Stomach smooth muscle (tissue), 2 donors: ENCODE results near the gene NEK11.

ENCODE experiments used
- H3K27ac ChIP-seq: one replicate; pipeline ENCODE4 v1.7.0; 2013; ENCODE audit warnings: mild to moderate bottlenecking, low read length, inconsistent platforms
- H3K27me3 ChIP-seq, 2 donors: one replicate each; pipeline ENCODE4 v1.7.0; 2013; ENCODE audit warnings: low read length in 2 of 2; ENCODE audit not compliant: insufficient read depth in 2 of 2, control insufficient read depth in 1 of 2
- H3K36me3 ChIP-seq, 2 donors: one replicate each; pipeline ENCODE4 v1.7.0; 2013; ENCODE audit warnings: low read length in 2 of 2; ENCODE audit not compliant: control insufficient read depth in 2 of 2, insufficient read depth in 2 of 2
- H3K4me1 ChIP-seq: one replicate; pipeline ENCODE4 v1.7.0; 2013; ENCODE audit warnings: low read length; ENCODE audit not compliant: control insufficient read depth, insufficient read depth
- H3K4me3 ChIP-seq, 2 donors: one replicate each; pipeline ENCODE4 v1.7.0; 2013; ENCODE audit warnings: low read length in 2 of 2
- H3K9ac ChIP-seq, 2 donors: one replicate each; pipeline ENCODE4 v1.7.0; 2013; ENCODE audit warnings: low read length in 2 of 2, mild to moderate bottlenecking in 1 of 2
- H3K9me3 ChIP-seq, 2 donors: one replicate each; pipeline ENCODE4 v1.7.0; 2013; ENCODE audit warnings: low read length in 2 of 2; ENCODE audit not compliant: control insufficient read depth in 2 of 2
- donor health status: healthy.
- donor health status: Pancreatic carcinoma.

Gene NEK11

GRCh38 chr3:131285456-131285855 lies 258.8 kb downstream of the NEK11 start:
- no peak overlapping the region for H3K27ac ChIP-seq
- H3K9me3 ChIP-seq = no peaks in the 10 kb centered on the region
- H3K4me3 ChIP-seq = no peak overlapping the region
- H3K27me3 ChIP-seq = no peaks in the 10 kb centered on the region
- peaks cover 0 to 2% of the 10 kb centered on the region in 2 donors for H3K36me3 ChIP-seq
- no peak overlapping the region for H3K9ac ChIP-seq
- H3K4me1 ChIP-seq = no peaks in the 10 kb centered on the region

GRCh38 chr3:131299836-131300235 lies 273.2 kb downstream of the NEK11 start:
- Histone ChIP-seq H3K4me1 (no peaks in the 10 kb centered on the region), H3K27me3 (no peaks in the 10 kb centered on the region), H3K9ac (no peak overlapping the region), H3K4me3 (no peak overlapping the region), H3K9me3 (no peaks in the 10 kb centered on the region), H3K27ac (no peak overlapping the region), H3K36me3 (no peaks in the 10 kb centered on the region)

- H3K27ac ChIP-seq = no peak overlapping the region
- no peaks in the 10 kb centered on the region for H3K4me1 ChIP-seq
- H3K27me3 ChIP-seq = no peaks in the 10 kb centered on the region
- H3K4me3 ChIP-seq = no peak overlapping the region
- no peaks in the 10 kb centered on the region for H3K36me3 ChIP-seq
- no peak overlapping the region for H3K9ac ChIP-seq
- H3K9me3 ChIP-seq = no peaks in the 10 kb centered on the region
Measured at GRCh38 chr3:131303848-131304247, 277.2 kb downstream of the NEK11 start.

DNA sequence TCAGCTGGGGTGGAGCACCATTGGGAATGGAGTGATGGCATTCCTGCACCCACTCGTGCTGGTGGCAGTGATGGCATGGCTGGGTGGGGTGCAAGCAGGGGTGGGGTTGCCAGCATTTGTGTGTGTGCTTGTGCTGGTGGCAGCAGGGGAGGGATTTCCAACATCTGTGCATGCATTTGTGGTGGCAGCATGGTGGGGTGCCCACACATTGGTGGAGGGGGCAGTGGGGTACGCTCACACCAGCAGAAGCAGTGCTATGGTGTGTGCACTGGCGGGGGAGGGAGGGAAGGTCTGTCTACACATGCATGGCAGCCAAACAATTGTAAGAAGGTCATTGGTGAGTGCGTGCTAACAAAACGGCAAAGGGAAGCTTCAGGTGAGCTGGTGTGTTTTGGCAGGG lies 278.2 kb downstream of the NEK11 start:
- H3K4me3 ChIP-seq = no peak overlapping the region
- H3K36me3 ChIP-seq = no peaks in the 10 kb centered on the region
- no peaks in the 10 kb centered on the region for H3K9me3 ChIP-seq
- H3K9ac ChIP-seq = no peak overlapping the region
- no peak overlapping the region for H3K27ac ChIP-seq
- no peaks in the 10 kb centered on the region for H3K4me1 ChIP-seq
- no peaks in the 10 kb centered on the region for H3K27me3 ChIP-seq

- Histone ChIP-seq H3K4me3 (no peak overlapping the region), H3K36me3 (no peaks in the 10 kb centered on the region), H3K27me3 (no peaks in the 10 kb centered on the region), H3K9ac (no peak overlapping the region), H3K27ac (no peak overlapping the region), H3K9me3 (no peaks in the 10 kb centered on the region), H3K4me1 (no peaks in the 10 kb centered on the region)
Measured at GRCh38 chr3:131306242-131306641, 279.6 kb downstream of the NEK11 start.

GRCh38 chr3:131314318-131314717 lies 287.6 kb downstream of the NEK11 start:
- Histone ChIP-seq H3K27ac (no peak overlapping the region), H3K27me3 (no peaks in the 10 kb centered on the region), H3K9ac (no peak overlapping the region)

GRCh38 chr3:131315162-131315561 lies 288.5 kb downstream of the NEK11 start:
- Histone ChIP-seq H3K27me3 (no peaks in the 10 kb centered on the region), H3K4me1 (no peaks in the 10 kb centered on the region), H3K9ac (no peak overlapping the region), H3K4me3 (no peak overlapping the region), H3K9me3 (no peaks in the 10 kb centered on the region), H3K27ac (no peak overlapping the region), H3K36me3 (no peaks in the 10 kb centered on the region)

More at GRCh38 chr3:131314318-131314717, 287.6 kb downstream of the NEK11 start:
- H3K4me1 ChIP-seq = no peaks in the 10 kb centered on the region
- no peaks in the 10 kb centered on the region for H3K36me3 ChIP-seq
- no peak overlapping the region for H3K4me3 ChIP-seq
- no peaks in the 10 kb centered on the region for H3K9me3 ChIP-seq

- Histone ChIP-seq H3K4me1 (no peaks in the 10 kb centered on the region), H3K4me3 (no peak overlapping the region), H3K36me3 (no peaks in the 10 kb centered on the region), H3K9ac (no peak overlapping the region), H3K9me3 (no peaks in the 10 kb centered on the region), H3K27ac (no peak overlapping the region), H3K27me3 (no peaks in the 10 kb centered on the region)
Measured at GRCh38 chr3:131317667-131318066, 291.0 kb downstream of the NEK11 start.

GRCh38 chr3:131323014-131323413 lies 296.3 kb downstream of the NEK11 start:
- H3K27ac ChIP-seq = no peak overlapping the region

GRCh38 chr3:131323792-131324191 lies 297.1 kb downstream of the NEK11 start:
- Histone ChIP-seq H3K9me3 (no peaks in the 10 kb centered on the region), H3K4me3 (no peak overlapping the region), H3K27ac (no peak overlapping the region), H3K9ac (no peak overlapping the region), H3K36me3 (no peaks in the 10 kb centered on the region), H3K4me1 (no peaks in the 10 kb centered on the region), H3K27me3 (no peaks in the 10 kb centered on the region)

More at GRCh38 chr3:131323014-131323413, 296.3 kb downstream of the NEK11 start:
- Histone ChIP-seq H3K27me3 (no peaks in the 10 kb centered on the region), H3K9me3 (no peaks in the 10 kb centered on the region), H3K4me1 (no peaks in the 10 kb centered on the region), H3K36me3 (no peaks in the 10 kb centered on the region), H3K9ac (no peak overlapping the region), H3K4me3 (no peak overlapping the region)

GRCh38 chr3:131324923-131325322 lies 298.2 kb downstream of the NEK11 start:
- Histone ChIP-seq H3K4me3 (no peak overlapping the region), H3K9me3 (no peaks in the 10 kb centered on the region), H3K27me3 (no peaks in the 10 kb centered on the region)

More at GRCh38 chr3:131324923-131325322, 298.2 kb downstream of the NEK11 start:
- no peak overlapping the region for H3K9ac ChIP-seq
- H3K36me3 ChIP-seq = no peaks in the 10 kb centered on the region
- no peaks in the 10 kb centered on the region for H3K4me1 ChIP-seq
- no peak overlapping the region for H3K27ac ChIP-seq
